Ishikawa (cell line): ENCODE data around the gene TSPEAR.

Source experiments
- CEBPB ChIP-seq: IDR thresholded peaks from 2 replicates; pipeline ENCODE4 v1.6.1; 2012
- CREB1 ChIP-seq: IDR thresholded peaks from 2 replicates; pipeline ENCODE4 v1.6.1; 2012; ENCODE audit warnings: low read depth
- EGR1 ChIP-seq: IDR thresholded peaks from 2 replicates; pipeline ENCODE4 v1.6.1; 2012
- EP300 ChIP-seq: IDR thresholded peaks from 2 replicates; pipeline ENCODE4 v1.6.1; 2012; ENCODE audit warnings: borderline replicate concordance
- FOXM1 ChIP-seq: IDR thresholded peaks from 2 replicates; pipeline ENCODE4 v1.6.1; 2012; ENCODE audit warnings: low read depth, borderline replicate concordance
- MAX ChIP-seq: IDR thresholded peaks from 2 replicates; pipeline ENCODE4 v1.6.1; 2012
- NFIC ChIP-seq: IDR thresholded peaks from 2 replicates; pipeline ENCODE4 v1.6.1; 2012
- RAD21 ChIP-seq: IDR thresholded peaks from 2 replicates; pipeline ENCODE4 v1.6.1; 2012; ENCODE audit warnings: low read depth
- REST ChIP-seq: IDR thresholded peaks from 2 replicates; pipeline ENCODE4 v1.6.1; 2012; ENCODE audit warnings: low read depth, mild to moderate bottlenecking
- TAF1 ChIP-seq: IDR thresholded peaks from 2 replicates; pipeline ENCODE4 v1.6.1; 2012; ENCODE audit warnings: low read depth, mild to moderate bottlenecking
- TCF12 ChIP-seq: IDR thresholded peaks from 2 replicates; pipeline ENCODE4 v1.6.1; 2012; ENCODE audit warnings: low read depth
- TEAD4 ChIP-seq: IDR thresholded peaks from 2 replicates; pipeline ENCODE4 v1.6.1; 2012
- YY1 ChIP-seq: IDR thresholded peaks from 2 replicates; pipeline ENCODE4 v1.6.1; 2012; ENCODE audit warnings: low read depth
- ZBTB7A ChIP-seq: IDR thresholded peaks from 2 replicates; pipeline ENCODE4 v1.6.1; 2012; ENCODE audit warnings: low read depth
- TF ChIP-seq, protein P1 (sequence below): IDR thresholded peaks from 2 replicates; pipeline ENCODE4 v1.6.1; 2012

TSPEAR gene

GRCh38 chr21:44579056-44579832 lies 132.1 kb downstream of the TSPEAR start:
- TF ChIP-seq EP300, result no peak
- no peak for TF ChIP-seq CEBPB
- no peak for TF ChIP-seq ZBTB7A
- TF ChIP-seq TAF1, result no peak
- no peak for TF ChIP-seq TCF12
- no peak for TF ChIP-seq NFIC
- no peak for TF ChIP-seq RAD21
- no peak for TF ChIP-seq FOXM1
- no peak for TF ChIP-seq EGR1
- TF ChIP-seq, protein P1, sequence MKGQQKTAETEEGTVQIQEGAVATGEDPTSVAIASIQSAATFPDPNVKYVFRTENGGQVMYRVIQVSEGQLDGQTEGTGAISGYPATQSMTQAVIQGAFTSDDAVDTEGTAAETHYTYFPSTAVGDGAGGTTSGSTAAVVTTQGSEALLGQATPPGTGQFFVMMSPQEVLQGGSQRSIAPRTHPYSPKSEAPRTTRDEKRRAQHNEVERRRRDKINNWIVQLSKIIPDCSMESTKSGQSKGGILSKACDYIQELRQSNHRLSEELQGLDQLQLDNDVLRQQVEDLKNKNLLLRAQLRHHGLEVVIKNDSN, result no peak
- no peak; the same call in 1 of the 2 replicates for TF ChIP-seq MAX
- TF ChIP-seq YY1, result no peak
- no peak for TF ChIP-seq CREB1
- no peak for TF ChIP-seq TEAD4
- TF ChIP-seq REST, result no peak

GRCh38 chr21:44578371-44579055 lies 132.9 kb downstream of the TSPEAR start:
- no peak for TF ChIP-seq EP300
- no peak for TF ChIP-seq TEAD4
- TF ChIP-seq EGR1, result no peak
- no peak for TF ChIP-seq TAF1
- TF ChIP-seq REST, result no peak
- TF ChIP-seq RAD21, result no peak
- no peak for TF ChIP-seq CEBPB
- no peak for TF ChIP-seq MAX
- TF ChIP-seq YY1, result no peak
- no peak for TF ChIP-seq TCF12
- TF ChIP-seq ZBTB7A, result no peak
- TF ChIP-seq FOXM1, result no peak
- TF ChIP-seq, protein P1, result no peak
- TF ChIP-seq CREB1, result no peak
- TF ChIP-seq NFIC, result no peak

DNA sequence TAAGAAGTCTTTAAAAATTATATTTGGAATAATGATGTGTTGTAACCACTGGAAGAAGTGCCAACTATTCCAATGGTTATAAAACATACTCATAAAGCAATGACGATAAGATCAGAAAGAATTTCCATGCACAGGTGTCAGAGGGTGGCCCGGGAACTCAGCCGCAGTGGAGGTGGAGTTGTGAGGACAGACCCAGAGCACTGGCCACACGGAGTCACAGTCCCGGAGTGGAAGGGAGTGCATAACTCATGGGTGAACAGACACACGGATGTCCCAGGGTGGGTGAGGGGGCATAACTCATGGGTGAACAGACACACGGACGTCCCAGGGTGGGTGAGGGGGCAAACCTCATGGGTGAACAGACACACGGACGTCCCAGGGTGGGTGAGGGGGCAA lies 135.3 kb downstream of the TSPEAR start:
- TF ChIP-seq TEAD4 (no peak), NFIC (no peak), MAX (no peak), RAD21 (no peak), CREB1 (no peak), CEBPB (no peak), EP300 (no peak), EGR1 (no peak), ZBTB7A (no peak), TAF1 (no peak), YY1 (no peak), REST (no peak), TCF12 (no peak), FOXM1 (no peak)
- TF ChIP-seq, protein P1, result no peak
